Astrocyte of the cerebellum (primary cell): ENCODE data around the gene FGFBP1.

Source experiments
- DNase-seq: peaks from one replicate; pipeline ENCODE4 v3.0.0-alpha.2; 2011; ENCODE audit warnings: low read depth
- H3K4me3 ChIP-seq: 2 replicates; pipeline ENCODE4 v1.5.1; 2011; ENCODE audit warnings: mild to moderate bottlenecking, low read depth, low read length, moderate library complexity
- CTCF ChIP-seq: IDR thresholded peaks from 2 replicates; pipeline ENCODE4 v1.5.1; 2012; ENCODE audit warnings: low read length, low read depth, moderate library complexity, mild to moderate bottlenecking; ENCODE audit errors: missing control alignments
- in situ Hi-C: cut with HindIII; loops from 2 replicates; pipeline ENCODE4 v1.10.0; 2017; ENCODE audit warnings: low sequenced_read_pairs

Gene FGFBP1

GRCh38 chr4:15935504-15936402 is 2.8 kb downstream of the FGFBP1 start:
- H3K4me3 ChIP-seq = no peak overlapping the region
- DNase-seq = no peak
- in situ Hi-C loops = no loop called here
- no peak for TF ChIP-seq CTCF

GRCh38 chr4:15934259-15934658 is 4.3 kb downstream of the FGFBP1 start:
- DNase-seq = no peak
- H3K4me3 ChIP-seq = no peak overlapping the region
- no peak for TF ChIP-seq CTCF
- in situ Hi-C loops = no loop called here

GRCh38 chr4:15931451-15932210 is 6.9 kb downstream of the FGFBP1 start:
- H3K4me3 ChIP-seq = no peak overlapping the region
- in situ Hi-C loops = no loop called here
- no peak for DNase-seq
- no peak for TF ChIP-seq CTCF

- no peak for TF ChIP-seq CTCF
- no peak for DNase-seq
- in situ Hi-C loops = no loop called here
- H3K4me3 ChIP-seq = no peak overlapping the region
Observed at GRCh38 chr4:15930314-15930713, 8.2 kb downstream of the FGFBP1 start.

GRCh38 chr4:15929540-15929939 is 9.0 kb downstream of the FGFBP1 start:
- in situ Hi-C loops = no loop called here
- no peak overlapping the region for H3K4me3 ChIP-seq
- no peak for TF ChIP-seq CTCF
- no peak for DNase-seq

- no peak for DNase-seq
- in situ Hi-C loops = no loop called here
- H3K4me3 ChIP-seq = no peak overlapping the region
- no peak for TF ChIP-seq CTCF
Observed at GRCh38 chr4:15928883-15929282, 9.7 kb downstream of the FGFBP1 start.
